ENCODE results near the gene PRR23E.

The PRR23E gene

DNA sequence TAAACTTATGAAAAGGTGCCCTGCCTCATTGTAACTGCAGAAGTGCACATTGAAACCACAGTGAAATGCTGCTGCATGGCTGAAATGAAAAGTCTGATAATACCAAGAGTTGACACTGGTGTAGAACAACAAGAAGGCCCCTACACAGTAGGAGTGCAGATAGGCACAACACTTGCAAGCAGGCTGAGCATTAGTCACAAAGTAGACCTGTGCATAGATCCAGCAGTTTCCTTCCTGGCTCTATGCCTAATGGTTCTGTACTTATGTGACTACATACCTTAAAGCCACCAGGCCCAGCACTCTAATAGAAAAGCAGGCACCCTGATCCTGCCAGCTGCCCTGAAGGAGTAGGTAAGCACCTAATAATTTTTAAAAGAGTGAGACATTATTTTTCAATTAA lies 41.8 kb downstream of the PRR23E start:
- DNase-seq, result no peak

DNA sequence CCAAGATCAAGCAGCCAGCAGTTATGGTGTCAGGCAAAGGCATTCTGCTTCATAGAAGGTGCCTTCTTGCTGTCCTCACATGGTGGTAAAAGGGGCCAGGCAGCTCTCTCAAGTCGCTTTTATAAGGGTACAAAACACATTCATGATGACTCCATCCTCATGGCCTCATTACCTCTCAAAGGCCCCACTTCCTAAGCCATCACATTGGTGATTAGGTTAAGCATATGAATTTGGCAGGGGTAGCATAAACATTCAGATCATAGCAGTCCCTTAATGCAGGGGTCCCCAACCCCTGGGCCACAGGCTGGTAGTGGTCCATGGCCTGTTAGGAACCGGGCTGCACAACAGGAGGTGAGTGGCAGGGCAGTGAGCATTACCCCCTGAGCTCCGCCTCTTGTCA lies 42.8 kb downstream of the PRR23E start:
- no peak for DNase-seq

DNA sequence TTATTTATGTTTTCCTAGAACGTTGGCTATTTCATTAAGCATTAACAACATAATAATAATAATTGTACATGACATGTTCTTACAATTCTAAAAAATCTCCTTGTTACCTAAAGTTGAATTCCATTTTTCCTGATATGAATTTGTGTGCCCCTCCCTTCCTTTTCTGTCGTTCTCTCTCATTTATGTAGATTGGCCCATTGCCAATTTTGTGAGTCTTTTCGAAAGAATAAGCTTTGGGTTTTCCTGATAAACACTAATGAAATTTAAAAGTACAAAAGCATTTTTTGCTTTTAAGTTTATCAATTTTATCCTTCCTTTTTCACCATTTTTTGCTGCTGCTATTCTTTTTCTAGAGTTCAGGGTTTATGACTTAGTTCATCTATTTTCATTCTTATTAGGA lies 44.9 kb downstream of the PRR23E start:
- no peak for DNase-seq

DNA sequence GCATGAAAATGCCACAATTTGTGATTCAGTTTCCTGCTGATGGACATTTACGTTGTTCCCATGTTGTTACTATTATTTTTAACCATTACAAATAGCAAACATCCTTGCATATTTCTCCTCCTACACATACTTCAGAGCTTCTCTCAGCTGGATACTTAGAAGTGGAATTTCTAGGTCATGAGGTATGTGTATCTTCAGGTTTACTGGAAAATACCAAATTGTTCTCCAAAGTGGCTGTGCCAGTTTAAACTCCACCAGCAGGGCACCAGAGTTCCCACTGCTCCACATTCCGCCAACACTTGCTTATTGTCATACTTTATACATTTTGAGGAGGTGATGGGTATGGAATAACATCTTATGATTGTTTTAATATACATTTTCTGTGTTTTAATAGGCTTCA lies 45.7 kb downstream of the PRR23E start:
- DNase-seq, result no peak

DNA sequence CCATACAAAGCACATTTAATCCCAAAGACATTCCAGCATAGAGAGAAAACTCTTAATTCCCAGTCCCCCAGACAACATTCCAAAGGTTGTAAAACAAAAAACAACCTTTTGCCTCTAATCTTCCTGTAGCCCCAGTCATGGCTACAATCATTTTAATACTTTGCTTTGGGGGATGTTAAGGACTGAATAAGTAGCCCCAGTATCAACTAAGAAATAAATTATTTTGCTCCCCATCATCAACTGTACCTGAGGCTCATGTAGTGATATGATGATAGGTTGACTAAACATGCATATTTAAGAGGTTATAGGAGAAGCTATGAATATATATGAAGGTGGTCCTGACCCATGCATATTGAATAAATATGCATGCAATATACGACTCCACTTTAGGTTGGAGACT lies 54.4 kb downstream of the PRR23E start:
- DNase-seq, result no peak

Data from activated CD4-positive, alpha-beta T cell treated with anti-CD3 and anti-CD28 coated beads, Interleukin-2, amount 50 U/mL, for 48 hours (primary cell).